ENCODE data around the gene CD79A. TPM values are rescaled to one million over a fixed set of nuclear protein-coding genes. Genes with fewer than 3 reads are reported as not detected.

Gene CD79A
- total RNA-seq, 1 experiment from 2014 or later: 0.59 TPM

DNA sequence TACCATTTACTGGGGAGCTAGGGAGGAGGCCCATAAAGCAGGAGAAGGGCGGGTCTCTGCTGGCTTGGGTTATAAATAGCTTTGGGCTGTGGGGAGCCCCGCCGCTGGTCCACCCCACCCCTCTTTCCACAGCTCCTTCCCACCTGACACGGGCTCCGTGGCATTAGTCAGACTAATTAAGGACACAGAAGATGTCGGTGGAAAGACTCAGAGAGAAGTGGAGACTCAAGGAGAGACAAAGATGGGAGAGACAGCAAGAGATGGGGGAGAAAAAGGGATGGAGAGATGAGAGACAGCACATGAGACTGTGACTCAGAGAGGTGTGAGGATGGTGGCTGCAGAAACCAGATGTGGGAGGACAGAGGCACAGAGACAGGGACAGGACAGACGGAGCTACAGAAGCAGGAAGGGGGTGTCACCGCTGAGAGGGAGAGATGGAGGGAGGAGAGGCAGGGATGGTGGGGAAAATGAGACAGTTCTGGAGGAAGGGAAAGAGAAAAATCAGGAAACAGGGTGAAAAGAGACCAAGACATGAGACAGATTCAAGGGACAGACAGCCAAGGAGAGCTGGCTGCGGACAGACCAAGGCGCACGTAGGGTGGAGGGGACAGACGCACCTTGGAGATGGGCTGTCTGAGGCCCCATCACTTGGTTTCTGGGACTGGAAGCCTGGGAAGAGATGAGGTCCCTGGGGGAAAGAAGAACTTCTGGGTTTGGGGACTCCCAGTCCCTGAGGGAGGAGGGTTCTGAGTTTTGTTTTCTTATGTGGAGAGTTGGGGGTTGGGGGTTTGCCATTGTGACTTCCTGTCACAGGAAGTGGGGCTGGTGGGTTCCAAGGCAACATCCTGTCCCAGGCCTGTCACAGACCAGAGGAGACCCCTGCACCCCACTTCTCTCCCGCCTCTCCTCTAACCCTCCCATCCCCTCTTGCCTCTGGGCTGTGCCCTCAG is 10.0 kb downstream of the CD79A start:
- Histone ChIP-seq H2AFZ (no peak overlapping the region), H3K9me3 (ENCODE audit: insufficient read depth, low read depth) (no peaks in the 10 kb centered on the region), H3K4me1 (replicated peaks; ENCODE audit: insufficient read depth) (peaks cover 31% of the 10 kb centered on the region), H3K4me2 (peak overlapping the region; percentile 83), H3K27ac (peak overlapping the region; percentile 45; the same call in 1 of the 2 replicates), H3K9me2 (ENCODE audit: insufficient read depth) (no peaks in the 10 kb centered on the region), H3K79me2 (ENCODE audit: low read depth) (peaks cover 40% of the 10 kb centered on the region), H3K36me3 (ENCODE audit: low read depth) (peaks cover 13% of the 10 kb centered on the region; the same call in 1 of the 2 replicates), H3K27me3 (ENCODE audit: insufficient read depth, low read depth) (no peaks in the 10 kb centered on the region), H3F3A (ENCODE audit: insufficient read depth, low read depth) (peaks cover 27% of the 10 kb centered on the region), H3K4me3 (peak overlapping the region; percentile 40; the same call in 1 of the 2 replicates), H4K20me1 (ENCODE audit: insufficient read depth) (peaks cover 14% of the 10 kb centered on the region)
- POLR2A ChIA-PET (ENCODE audit: unreplicated experiment): interaction anchor here (0.6 to 0.7 kb wide), 2 partner anchors 28 to 1867 kb away, joined by 3 read pairs; partner anchors contain the start of gene SMG9
- DNase-seq: no peak
- TF ChIP-seq EZH2 (IDR thresholded peaks at IDR 0.05; ENCODE audit: low read depth): no peak
- TF ChIP-seq, protein P1, sequence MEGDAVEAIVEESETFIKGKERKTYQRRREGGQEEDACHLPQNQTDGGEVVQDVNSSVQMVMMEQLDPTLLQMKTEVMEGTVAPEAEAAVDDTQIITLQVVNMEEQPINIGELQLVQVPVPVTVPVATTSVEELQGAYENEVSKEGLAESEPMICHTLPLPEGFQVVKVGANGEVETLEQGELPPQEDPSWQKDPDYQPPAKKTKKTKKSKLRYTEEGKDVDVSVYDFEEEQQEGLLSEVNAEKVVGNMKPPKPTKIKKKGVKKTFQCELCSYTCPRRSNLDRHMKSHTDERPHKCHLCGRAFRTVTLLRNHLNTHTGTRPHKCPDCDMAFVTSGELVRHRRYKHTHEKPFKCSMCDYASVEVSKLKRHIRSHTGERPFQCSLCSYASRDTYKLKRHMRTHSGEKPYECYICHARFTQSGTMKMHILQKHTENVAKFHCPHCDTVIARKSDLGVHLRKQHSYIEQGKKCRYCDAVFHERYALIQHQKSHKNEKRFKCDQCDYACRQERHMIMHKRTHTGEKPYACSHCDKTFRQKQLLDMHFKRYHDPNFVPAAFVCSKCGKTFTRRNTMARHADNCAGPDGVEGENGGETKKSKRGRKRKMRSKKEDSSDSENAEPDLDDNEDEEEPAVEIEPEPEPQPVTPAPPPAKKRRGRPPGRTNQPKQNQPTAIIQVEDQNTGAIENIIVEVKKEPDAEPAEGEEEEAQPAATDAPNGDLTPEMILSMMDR (conservative IDR thresholded peaks at IDR 0.05): no peak
- CTCF ChIA-PET: interaction anchor here (0.6 to 0.9 kb wide), 3 partner anchors 14 to 323 kb away, joined by 3 to 4 read pairs (median 3); no protein-coding TSS in a partner anchor
- intact Hi-C loops (cut with micrococcal nuclease; ENCODE audit: unreplicated experiment): loop anchor here (2.0 to 5.0 kb wide), 2 partner anchors 70 to 190 kb away; partner anchors contain the start of gene ZNF574
- no TSS peak for BruUV-seq (replicated peaks)

- Histone ChIP-seq H3K27ac (peak overlapping the region; percentile 45; the same call in 1 of the 2 replicates), H4K20me1 (ENCODE audit: insufficient read depth) (peaks cover 19% of the 10 kb centered on the region), H3K79me2 (ENCODE audit: low read depth) (peaks cover 40% of the 10 kb centered on the region), H3K4me1 (replicated peaks; ENCODE audit: insufficient read depth) (peaks cover 31% of the 10 kb centered on the region), H3K9me2 (ENCODE audit: insufficient read depth) (no peaks in the 10 kb centered on the region), H3K36me3 (ENCODE audit: low read depth) (peaks cover 13% of the 10 kb centered on the region; the same call in 1 of the 2 replicates), H3K4me3 (peak overlapping the region; percentile 40; the same call in 1 of the 2 replicates), H3K9me3 (ENCODE audit: insufficient read depth, low read depth) (no peaks in the 10 kb centered on the region), H3K27me3 (ENCODE audit: insufficient read depth, low read depth) (no peaks in the 10 kb centered on the region), H3K4me2 (peak overlapping the region; percentile 83), H2AFZ (no peak overlapping the region), H3F3A (ENCODE audit: insufficient read depth, low read depth) (peaks cover 19% of the 10 kb centered on the region)
- no TSS peak for BruUV-seq (replicated peaks)
- ChIA-PET CTCF (interaction anchor here (0.5 to 0.9 kb wide), 7 partner anchors 15 to 289 kb away, joined by 3 to 5 read pairs (median 3); no protein-coding TSS in a partner anchor), POLR2A (ENCODE audit: unreplicated experiment) (interaction anchor here (0.6 to 0.7 kb wide), 3 partner anchors 15 to 20 kb away, joined by 4 to 8 read pairs (median 4); no protein-coding TSS in a partner anchor)
- peak; percentile 93 to 97 for DNase-seq
- intact Hi-C loops (cut with micrococcal nuclease; ENCODE audit: unreplicated experiment): loop anchor here (2.0 to 5.0 kb wide), 3 partner anchors 47 to 189 kb away; partner anchors contain the start of gene ZNF574
- TF ChIP-seq EZH2 (IDR thresholded peaks at IDR 0.05; ENCODE audit: low read depth): no peak
- TF ChIP-seq, protein P1 (conservative IDR thresholded peaks at IDR 0.05): peak; percentile 67
Observed at GRCh38 chr19:41887711-41888382, 10.8 kb downstream of the CD79A start.

DNA sequence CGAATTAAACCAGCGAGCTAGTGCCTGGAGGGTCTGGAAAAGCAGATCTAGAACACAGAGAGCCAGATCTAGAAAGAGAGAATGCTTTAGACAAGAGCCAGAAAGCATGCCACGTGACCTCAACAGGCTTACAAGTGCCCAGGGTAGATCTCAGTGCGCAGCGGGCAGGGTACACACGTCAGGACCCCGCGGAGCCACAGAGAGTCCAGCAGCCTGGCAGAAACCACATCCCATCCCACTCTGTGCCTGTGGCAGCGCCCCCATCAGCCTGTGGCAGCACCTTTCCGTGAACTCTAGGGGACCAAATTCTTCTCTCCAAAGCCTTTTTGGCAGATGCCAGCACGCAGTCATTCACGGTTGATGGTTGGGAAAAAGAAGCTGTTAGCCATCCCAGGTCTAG is 11.8 kb downstream of the CD79A start:
- BruUV-seq (replicated peaks): no TSS peak
- Histone ChIP-seq H3K79me2 (ENCODE audit: low read depth) (peaks cover 35% of the 10 kb centered on the region), H4K20me1 (ENCODE audit: insufficient read depth) (peaks cover 19% of the 10 kb centered on the region), H3F3A (ENCODE audit: insufficient read depth, low read depth) (peaks cover 11% of the 10 kb centered on the region; the same call in 1 of the 2 replicates), H3K27me3 (ENCODE audit: insufficient read depth, low read depth) (no peaks in the 10 kb centered on the region), H3K4me2 (no peak overlapping the region), H3K36me3 (ENCODE audit: low read depth) (peaks cover 13% of the 10 kb centered on the region; the same call in 1 of the 2 replicates), H2AFZ (no peak overlapping the region), H3K27ac (no peak overlapping the region), H3K9me2 (ENCODE audit: insufficient read depth) (no peaks in the 10 kb centered on the region), H3K4me1 (replicated peaks; ENCODE audit: insufficient read depth) (peaks cover 31% of the 10 kb centered on the region), H3K4me3 (no peak overlapping the region), H3K9me3 (ENCODE audit: insufficient read depth, low read depth) (no peaks in the 10 kb centered on the region)
- DNase-seq: no peak
- intact Hi-C loops (cut with micrococcal nuclease; ENCODE audit: unreplicated experiment): loop anchor here (2.0 to 5.0 kb wide), 2 partner anchors 46 to 188 kb away; partner anchors contain the start of gene ZNF574
- TF ChIP-seq EZH2 (IDR thresholded peaks at IDR 0.05; ENCODE audit: low read depth): no peak
- TF ChIP-seq, protein P1 (conservative IDR thresholded peaks at IDR 0.05): no peak
- POLR2A ChIA-PET (ENCODE audit: unreplicated experiment): no interaction called here
- CTCF ChIA-PET: no interaction called here

Data from PC-9 (cell line).